ENCODE results near the gene DCTN4.

The DCTN4 gene

GRCh38 chr5:150779397-150780186, 20.8 kb upstream of the DCTN4 start:
- in situ Hi-C loops (cut with HindIII; ENCODE audit: low pct_ligation_motif_present, low pct_unique_long_range_greater_than_20kb, low sequenced_read_pairs), result no loop called here

GRCh38 chr5:150778517-150779396, 19.9 kb upstream of the DCTN4 start, which contains the start of gene SMIM3:
Gene SMIM3 (plus strand): TSS chr5:150778757. CDS start chr5:150795441, 16,684 bp downstream.
- peak; percentile 77 for DNase-seq
- in situ Hi-C loops (cut with HindIII; ENCODE audit: low pct_ligation_motif_present, low pct_unique_long_range_greater_than_20kb, low sequenced_read_pairs), result no loop called here

More at GRCh38 chr5:150779397-150780186, 20.8 kb upstream of the DCTN4 start:
- DNase-seq, result no peak

- DNase-seq, result no peak
- in situ Hi-C loops (cut with HindIII; ENCODE audit: low pct_ligation_motif_present, low pct_unique_long_range_greater_than_20kb, low sequenced_read_pairs), result no loop called here
These were observed 19.3 kb upstream of the DCTN4 start for GRCh38 chr5:150778088-150778516.

- no peak for DNase-seq
- in situ Hi-C loops (cut with HindIII; ENCODE audit: low pct_ligation_motif_present, low pct_unique_long_range_greater_than_20kb, low sequenced_read_pairs), result no loop called here
These were observed 18.9 kb upstream of the DCTN4 start for GRCh38 chr5:150777685-150778084.

- in situ Hi-C loops (cut with HindIII; ENCODE audit: low pct_ligation_motif_present, low pct_unique_long_range_greater_than_20kb, low sequenced_read_pairs), result no loop called here
- DNase-seq, result no peak
These were observed 15.3 kb upstream of the DCTN4 start for GRCh38 chr5:150774145-150774544.

- DNase-seq, result no peak
- in situ Hi-C loops (cut with HindIII; ENCODE audit: low pct_ligation_motif_present, low pct_unique_long_range_greater_than_20kb, low sequenced_read_pairs), result no loop called here
These were observed 12.4 kb upstream of the DCTN4 start for GRCh38 chr5:150771034-150771795.

- DNase-seq, result no peak
- in situ Hi-C loops (cut with HindIII; ENCODE audit: low pct_ligation_motif_present, low pct_unique_long_range_greater_than_20kb, low sequenced_read_pairs), result no loop called here
These were observed 7.4 kb upstream of the DCTN4 start for GRCh38 chr5:150766251-150766650.

- in situ Hi-C loops (cut with HindIII; ENCODE audit: low pct_ligation_motif_present, low pct_unique_long_range_greater_than_20kb, low sequenced_read_pairs), result no loop called here
- no peak for DNase-seq
These were observed 7.0 kb upstream of the DCTN4 start for GRCh38 chr5:150765799-150766169.

- no peak for DNase-seq
- in situ Hi-C loops (cut with HindIII; ENCODE audit: low pct_ligation_motif_present, low pct_unique_long_range_greater_than_20kb, low sequenced_read_pairs), result no loop called here
These were observed 6.4 kb upstream of the DCTN4 start for GRCh38 chr5:150765011-150765798.

GRCh38 chr5:150764530-150764929, 5.7 kb upstream of the DCTN4 start:
- in situ Hi-C loops (cut with HindIII; ENCODE audit: low pct_ligation_motif_present, low pct_unique_long_range_greater_than_20kb, low sequenced_read_pairs), result no loop called here
- DNase-seq, result no peak

GRCh38 chr5:150763023-150763769, 4.4 kb upstream of the DCTN4 start:
- no peak for DNase-seq
- in situ Hi-C loops (cut with HindIII; ENCODE audit: low pct_ligation_motif_present, low pct_unique_long_range_greater_than_20kb, low sequenced_read_pairs), result no loop called here

GRCh38 chr5:150762211-150762610, 3.4 kb upstream of the DCTN4 start:
- no peak for DNase-seq
- in situ Hi-C loops (cut with HindIII; ENCODE audit: low pct_ligation_motif_present, low pct_unique_long_range_greater_than_20kb, low sequenced_read_pairs), result no loop called here

GRCh38 chr5:150759334-150759583, 442 bp upstream of the DCTN4 start:
- no peak for DNase-seq
- in situ Hi-C loops (cut with HindIII; ENCODE audit: low pct_ligation_motif_present, low pct_unique_long_range_greater_than_20kb, low sequenced_read_pairs), result no loop called here

- in situ Hi-C loops (cut with HindIII; ENCODE audit: low pct_ligation_motif_present, low pct_unique_long_range_greater_than_20kb, low sequenced_read_pairs), result no loop called here
- DNase-seq, result no peak
These were observed 650 bp downstream of the DCTN4 start for GRCh38 chr5:150758203-150758530.

GRCh38 chr5:150757087-150757649, 1.6 kb downstream of the DCTN4 start:
- no peak for DNase-seq
- in situ Hi-C loops (cut with HindIII; ENCODE audit: low pct_ligation_motif_present, low pct_unique_long_range_greater_than_20kb, low sequenced_read_pairs), result no loop called here

- in situ Hi-C loops (cut with HindIII; ENCODE audit: low pct_ligation_motif_present, low pct_unique_long_range_greater_than_20kb, low sequenced_read_pairs), result no loop called here
- DNase-seq, result no peak
These were observed 5.0 kb downstream of the DCTN4 start for GRCh38 chr5:150753863-150754262.

GRCh38 chr5:150753463-150753862, 5.4 kb downstream of the DCTN4 start:
- in situ Hi-C loops (cut with HindIII; ENCODE audit: low pct_ligation_motif_present, low pct_unique_long_range_greater_than_20kb, low sequenced_read_pairs), result no loop called here
- DNase-seq, result no peak

Measured in ACHN (cell line).